ENCODE data around the gene ARGLU1. TPM values are rescaled to one million over a fixed set of nuclear protein-coding genes. Genes with fewer than 3 reads are reported as not detected.
A peak's percentile ranks its signal among the peaks of the same experiment; 100 is the strongest.

The ARGLU1 gene
- total and polyA plus RNA-seq, 2 experiments from 2014 or later = 108 to 166 TPM

DNA sequence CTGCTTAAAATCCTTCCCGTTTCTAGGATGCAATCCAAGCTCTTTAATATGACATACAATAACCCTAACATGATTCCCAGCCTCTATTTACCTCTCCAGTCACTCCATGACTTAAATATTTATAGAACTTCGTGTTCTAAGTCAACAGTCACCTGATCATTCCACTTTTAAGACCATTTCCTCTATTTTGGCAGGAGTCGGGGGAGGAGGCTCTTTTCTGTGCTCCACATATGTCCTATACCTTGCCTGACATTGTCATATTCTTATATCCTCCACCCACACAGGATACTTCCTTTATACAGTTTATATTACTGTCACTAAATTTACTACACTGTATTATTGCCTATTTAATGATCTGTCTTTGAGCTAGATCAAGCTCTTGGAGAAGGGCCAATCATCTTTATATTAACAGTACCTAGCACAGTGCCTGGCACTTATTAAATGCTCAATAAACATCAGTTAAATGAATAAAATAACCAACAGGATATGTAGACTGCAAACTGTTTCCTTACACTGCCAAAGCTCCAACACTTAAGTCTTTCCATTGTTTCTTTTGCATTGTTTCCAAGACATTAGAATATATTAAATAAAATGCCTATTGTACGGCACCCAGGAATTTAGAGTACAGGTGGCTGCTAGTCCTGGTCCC is 2.7 kb downstream of the ARGLU1 start:
- Histone ChIP-seq H3K4me1 (ENCODE audit: insufficient read depth) (peaks cover 59% of the 10 kb centered on the region), H3K36me3 (ENCODE audit: insufficient read depth) (no peaks in the 10 kb centered on the region), H3F3A (replicated peaks; ENCODE audit: low read depth) (no peaks in the 10 kb centered on the region), H3K9me2 (ENCODE audit: insufficient read depth) (no peaks in the 10 kb centered on the region), H3K4me2 (peak overlapping the region; percentile 96), H3K27ac (ENCODE audit: low read depth) (no peak overlapping the region), H3K79me2 (replicated peaks; ENCODE audit: insufficient read depth) (peaks cover 87% of the 10 kb centered on the region), H3K27me3 (ENCODE audit: insufficient read depth) (no peaks in the 10 kb centered on the region), H2AFZ (no peak overlapping the region), H4K20me1 (replicated peaks; ENCODE audit: insufficient read depth) (peaks cover 54% of the 10 kb centered on the region), H3K4me3 (peak overlapping the region; percentile 70)
- peak overlapping the region; percentile 99 for H3K4me3 Mint-ChIP-seq
- H3K4me1 Mint-ChIP-seq = peaks cover 56% of the 10 kb centered on the region
- DNase-seq (ENCODE audit: low spot score) (no peak), ATAC-seq (no peak)
- peaks cover 8% of the 10 kb centered on the region for H3K27me3 Mint-ChIP-seq (ENCODE audit: insufficient read depth, low read depth, poor library complexity)
- TF ChIP-seq EZH2phosphoT487 (IDR thresholded peaks at IDR 0.05; ENCODE audit: unreplicated experiment) = no peak
- no peak for TF ChIP-seq EZH2 (IDR thresholded peaks at IDR 0.05; ENCODE audit: low read depth, unreplicated experiment)
- no peak for TF ChIP-seq JUNB (IDR thresholded peaks at IDR 0.05; ENCODE audit: unreplicated experiment)
- TF ChIP-seq, protein P1, sequence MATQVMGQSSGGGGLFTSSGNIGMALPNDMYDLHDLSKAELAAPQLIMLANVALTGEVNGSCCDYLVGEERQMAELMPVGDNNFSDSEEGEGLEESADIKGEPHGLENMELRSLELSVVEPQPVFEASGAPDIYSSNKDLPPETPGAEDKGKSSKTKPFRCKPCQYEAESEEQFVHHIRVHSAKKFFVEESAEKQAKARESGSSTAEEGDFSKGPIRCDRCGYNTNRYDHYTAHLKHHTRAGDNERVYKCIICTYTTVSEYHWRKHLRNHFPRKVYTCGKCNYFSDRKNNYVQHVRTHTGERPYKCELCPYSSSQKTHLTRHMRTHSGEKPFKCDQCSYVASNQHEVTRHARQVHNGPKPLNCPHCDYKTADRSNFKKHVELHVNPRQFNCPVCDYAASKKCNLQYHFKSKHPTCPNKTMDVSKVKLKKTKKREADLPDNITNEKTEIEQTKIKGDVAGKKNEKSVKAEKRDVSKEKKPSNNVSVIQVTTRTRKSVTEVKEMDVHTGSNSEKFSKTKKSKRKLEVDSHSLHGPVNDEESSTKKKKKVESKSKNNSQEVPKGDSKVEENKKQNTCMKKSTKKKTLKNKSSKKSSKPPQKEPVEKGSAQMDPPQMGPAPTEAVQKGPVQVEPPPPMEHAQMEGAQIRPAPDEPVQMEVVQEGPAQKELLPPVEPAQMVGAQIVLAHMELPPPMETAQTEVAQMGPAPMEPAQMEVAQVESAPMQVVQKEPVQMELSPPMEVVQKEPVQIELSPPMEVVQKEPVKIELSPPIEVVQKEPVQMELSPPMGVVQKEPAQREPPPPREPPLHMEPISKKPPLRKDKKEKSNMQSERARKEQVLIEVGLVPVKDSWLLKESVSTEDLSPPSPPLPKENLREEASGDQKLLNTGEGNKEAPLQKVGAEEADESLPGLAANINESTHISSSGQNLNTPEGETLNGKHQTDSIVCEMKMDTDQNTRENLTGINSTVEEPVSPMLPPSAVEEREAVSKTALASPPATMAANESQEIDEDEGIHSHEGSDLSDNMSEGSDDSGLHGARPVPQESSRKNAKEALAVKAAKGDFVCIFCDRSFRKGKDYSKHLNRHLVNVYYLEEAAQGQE (IDR thresholded peaks at IDR 0.05; ENCODE audit: unreplicated experiment) = no peak
- TF ChIP-seq POLR2AphosphoS5 (IDR thresholded peaks at IDR 0.05; ENCODE audit: low read depth) = no peak
- no peak for TF ChIP-seq NANOG (IDR thresholded peaks at IDR 0.05; ENCODE audit: borderline replicate concordance)
- TF ChIP-seq, protein P2, sequence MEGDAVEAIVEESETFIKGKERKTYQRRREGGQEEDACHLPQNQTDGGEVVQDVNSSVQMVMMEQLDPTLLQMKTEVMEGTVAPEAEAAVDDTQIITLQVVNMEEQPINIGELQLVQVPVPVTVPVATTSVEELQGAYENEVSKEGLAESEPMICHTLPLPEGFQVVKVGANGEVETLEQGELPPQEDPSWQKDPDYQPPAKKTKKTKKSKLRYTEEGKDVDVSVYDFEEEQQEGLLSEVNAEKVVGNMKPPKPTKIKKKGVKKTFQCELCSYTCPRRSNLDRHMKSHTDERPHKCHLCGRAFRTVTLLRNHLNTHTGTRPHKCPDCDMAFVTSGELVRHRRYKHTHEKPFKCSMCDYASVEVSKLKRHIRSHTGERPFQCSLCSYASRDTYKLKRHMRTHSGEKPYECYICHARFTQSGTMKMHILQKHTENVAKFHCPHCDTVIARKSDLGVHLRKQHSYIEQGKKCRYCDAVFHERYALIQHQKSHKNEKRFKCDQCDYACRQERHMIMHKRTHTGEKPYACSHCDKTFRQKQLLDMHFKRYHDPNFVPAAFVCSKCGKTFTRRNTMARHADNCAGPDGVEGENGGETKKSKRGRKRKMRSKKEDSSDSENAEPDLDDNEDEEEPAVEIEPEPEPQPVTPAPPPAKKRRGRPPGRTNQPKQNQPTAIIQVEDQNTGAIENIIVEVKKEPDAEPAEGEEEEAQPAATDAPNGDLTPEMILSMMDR (conservative IDR thresholded peaks at IDR 0.05; ENCODE audit: low read depth in 2 of 2) = no peak
- no peak for TF ChIP-seq STAT1 (IDR thresholded peaks at IDR 0.05; ENCODE audit: unreplicated experiment)
- TF ChIP-seq, protein P3, sequence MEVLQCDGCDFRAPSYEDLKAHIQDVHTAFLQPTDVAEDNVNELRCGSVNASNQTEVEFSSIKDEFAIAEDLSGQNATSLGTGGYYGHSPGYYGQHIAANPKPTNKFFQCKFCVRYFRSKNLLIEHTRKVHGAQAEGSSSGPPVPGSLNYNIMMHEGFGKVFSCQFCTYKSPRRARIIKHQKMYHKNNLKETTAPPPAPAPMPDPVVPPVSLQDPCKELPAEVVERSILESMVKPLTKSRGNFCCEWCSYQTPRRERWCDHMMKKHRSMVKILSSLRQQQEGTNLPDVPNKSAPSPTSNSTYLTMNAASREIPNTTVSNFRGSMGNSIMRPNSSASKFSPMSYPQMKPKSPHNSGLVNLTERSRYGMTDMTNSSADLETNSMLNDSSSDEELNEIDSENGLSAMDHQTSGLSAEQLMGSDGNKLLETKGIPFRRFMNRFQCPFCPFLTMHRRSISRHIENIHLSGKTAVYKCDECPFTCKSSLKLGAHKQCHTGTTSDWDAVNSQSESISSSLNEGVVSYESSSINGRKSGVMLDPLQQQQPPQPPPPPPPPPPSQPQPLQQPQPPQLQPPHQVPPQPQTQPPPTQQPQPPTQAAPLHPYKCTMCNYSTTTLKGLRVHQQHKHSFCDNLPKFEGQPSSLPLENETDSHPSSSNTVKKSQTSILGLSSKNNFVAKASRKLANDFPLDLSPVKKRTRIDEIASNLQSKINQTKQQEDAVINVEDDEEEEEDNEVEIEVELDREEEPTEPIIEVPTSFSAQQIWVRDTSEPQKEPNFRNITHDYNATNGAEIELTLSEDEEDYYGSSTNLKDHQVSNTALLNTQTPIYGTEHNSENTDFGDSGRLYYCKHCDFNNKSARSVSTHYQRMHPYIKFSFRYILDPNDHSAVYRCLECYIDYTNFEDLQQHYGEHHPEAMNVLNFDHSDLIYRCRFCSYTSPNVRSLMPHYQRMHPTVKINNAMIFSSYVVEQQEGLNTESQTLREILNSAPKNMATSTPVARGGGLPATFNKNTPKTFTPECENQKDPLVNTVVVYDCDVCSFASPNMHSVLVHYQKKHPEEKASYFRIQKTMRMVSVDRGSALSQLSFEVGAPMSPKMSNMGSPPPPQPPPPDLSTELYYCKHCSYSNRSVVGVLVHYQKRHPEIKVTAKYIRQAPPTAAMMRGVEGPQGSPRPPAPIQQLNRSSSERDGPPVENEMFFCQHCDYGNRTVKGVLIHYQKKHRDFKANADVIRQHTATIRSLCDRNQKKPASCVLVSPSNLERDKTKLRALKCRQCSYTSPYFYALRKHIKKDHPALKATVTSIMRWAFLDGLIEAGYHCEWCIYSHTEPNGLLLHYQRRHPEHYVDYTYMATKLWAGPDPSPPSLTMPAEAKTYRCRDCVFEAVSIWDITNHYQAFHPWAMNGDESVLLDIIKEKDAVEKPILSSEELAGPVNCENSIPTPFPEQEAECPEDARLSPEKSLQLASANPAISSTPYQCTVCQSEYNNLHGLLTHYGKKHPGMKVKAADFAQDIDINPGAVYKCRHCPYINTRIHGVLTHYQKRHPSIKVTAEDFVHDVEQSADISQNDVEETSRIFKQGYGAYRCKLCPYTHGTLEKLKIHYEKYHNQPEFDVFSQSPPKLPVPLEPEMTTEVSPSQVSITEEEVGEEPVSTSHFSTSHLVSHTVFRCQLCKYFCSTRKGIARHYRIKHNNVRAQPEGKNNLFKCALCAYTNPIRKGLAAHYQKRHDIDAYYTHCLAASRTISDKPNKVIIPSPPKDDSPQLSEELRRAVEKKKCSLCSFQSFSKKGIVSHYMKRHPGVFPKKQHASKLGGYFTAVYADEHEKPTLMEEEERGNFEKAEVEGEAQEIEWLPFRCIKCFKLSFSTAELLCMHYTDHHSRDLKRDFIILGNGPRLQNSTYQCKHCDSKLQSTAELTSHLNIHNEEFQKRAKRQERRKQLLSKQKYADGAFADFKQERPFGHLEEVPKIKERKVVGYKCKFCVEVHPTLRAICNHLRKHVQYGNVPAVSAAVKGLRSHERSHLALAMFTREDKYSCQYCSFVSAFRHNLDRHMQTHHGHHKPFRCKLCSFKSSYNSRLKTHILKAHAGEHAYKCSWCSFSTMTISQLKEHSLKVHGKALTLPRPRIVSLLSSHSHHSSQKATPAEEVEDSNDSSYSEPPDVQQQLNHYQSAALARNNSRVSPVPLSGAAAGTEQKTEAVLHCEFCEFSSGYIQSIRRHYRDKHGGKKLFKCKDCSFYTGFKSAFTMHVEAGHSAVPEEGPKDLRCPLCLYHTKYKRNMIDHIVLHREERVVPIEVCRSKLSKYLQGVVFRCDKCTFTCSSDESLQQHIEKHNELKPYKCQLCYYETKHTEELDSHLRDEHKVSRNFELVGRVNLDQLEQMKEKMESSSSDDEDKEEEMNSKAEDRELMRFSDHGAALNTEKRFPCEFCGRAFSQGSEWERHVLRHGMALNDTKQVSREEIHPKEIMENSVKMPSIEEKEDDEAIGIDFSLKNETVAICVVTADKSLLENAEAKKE (CRISPR knock-in tag; IDR thresholded peaks at IDR 0.05) = no peak
- TF ChIP-seq ZNF114 (CRISPR knock-in tag; IDR thresholded peaks at IDR 0.05) = no peak
- TF ChIP-seq CREB1 (CRISPR knock-in tag; IDR thresholded peaks at IDR 0.05; ENCODE audit: low read depth) = no peak
- TF ChIP-seq ZNF331 (CRISPR knock-in tag; IDR thresholded peaks at IDR 0.05; ENCODE audit: low read depth) = no peak
- TF ChIP-seq, protein P4, sequence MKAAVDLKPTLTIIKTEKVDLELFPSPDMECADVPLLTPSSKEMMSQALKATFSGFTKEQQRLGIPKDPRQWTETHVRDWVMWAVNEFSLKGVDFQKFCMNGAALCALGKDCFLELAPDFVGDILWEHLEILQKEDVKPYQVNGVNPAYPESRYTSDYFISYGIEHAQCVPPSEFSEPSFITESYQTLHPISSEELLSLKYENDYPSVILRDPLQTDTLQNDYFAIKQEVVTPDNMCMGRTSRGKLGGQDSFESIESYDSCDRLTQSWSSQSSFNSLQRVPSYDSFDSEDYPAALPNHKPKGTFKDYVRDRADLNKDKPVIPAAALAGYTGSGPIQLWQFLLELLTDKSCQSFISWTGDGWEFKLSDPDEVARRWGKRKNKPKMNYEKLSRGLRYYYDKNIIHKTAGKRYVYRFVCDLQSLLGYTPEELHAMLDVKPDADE (IDR thresholded peaks at IDR 0.05) = no peak
- H3K27ac Mint-ChIP-seq = peak overlapping the region; percentile 29; the same call in 1 of the 2 replicates
- peaks cover 4% of the 10 kb centered on the region; the same call in 2 of the 3 replicates for H3K36me3 Mint-ChIP-seq (ENCODE audit: low read depth)
- H3K9me3 Mint-ChIP-seq = no peaks in the 10 kb centered on the region

Measured in GM23338 (cell line).